Stromal cell of bone marrow (primary cell): ENCODE measurements around the gene SVOP.
"Not testable (repeated sequence)": the region's sequence is repeated elsewhere in the genome, so short reads cannot be mapped to it uniquely, and the experiment has no call there.

Experiments
- DNase-seq: peaks from one replicate; pipeline ENCODE4 v3.0.0-alpha.2; 2012; ENCODE audit warnings: low read depth

The SVOP gene

GRCh38 chr12:108884116-108885012 lies 136.5 kb downstream of the SVOP start:
- DNase-seq = peak; percentile 5

GRCh38 chr12:108881953-108882352 lies 138.9 kb downstream of the SVOP start:
- no peak for DNase-seq

GRCh38 chr12:108879615-108880254 lies 141.1 kb downstream of the SVOP start, which contains the start of gene DAO:
TSS of gene DAO (plus strand) at chr12:108880092. CDS start at chr12:108885007, 4,915 bp downstream.
- no peak for DNase-seq

GRCh38 chr12:108876550-108876949 lies 144.3 kb downstream of the SVOP start:
- no peak for DNase-seq

GRCh38 chr12:108875682-108876361 lies 145.0 kb downstream of the SVOP start:
- DNase-seq = no peak

DNA sequence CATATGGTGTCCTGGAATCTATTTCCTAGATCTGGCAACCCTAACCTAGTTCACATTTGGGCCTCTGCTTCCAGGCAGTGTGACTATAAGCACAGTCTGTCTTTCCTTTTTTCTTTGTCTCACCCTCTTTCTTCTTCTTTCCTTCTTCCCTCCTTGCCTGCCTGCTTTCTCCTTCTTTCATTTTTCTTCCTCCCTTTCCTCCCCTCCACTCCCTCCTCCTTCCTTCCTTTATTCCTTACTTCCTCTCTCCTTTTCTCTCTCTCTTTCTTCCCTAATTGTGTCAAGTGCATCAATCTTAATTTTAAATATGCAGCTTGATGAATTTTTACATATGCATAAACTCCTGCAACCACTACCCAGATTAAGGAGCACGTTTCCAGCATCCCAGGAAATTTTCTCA lies 145.6 kb downstream of the SVOP start:
- no peak for DNase-seq

GRCh38 chr12:108868781-108869180 lies 152.1 kb downstream of the SVOP start:
- no peak for DNase-seq

- DNase-seq = not testable (repeated sequence)
Measured at GRCh38 chr12:108866083-108866482, 154.8 kb downstream of the SVOP start.

DNA sequence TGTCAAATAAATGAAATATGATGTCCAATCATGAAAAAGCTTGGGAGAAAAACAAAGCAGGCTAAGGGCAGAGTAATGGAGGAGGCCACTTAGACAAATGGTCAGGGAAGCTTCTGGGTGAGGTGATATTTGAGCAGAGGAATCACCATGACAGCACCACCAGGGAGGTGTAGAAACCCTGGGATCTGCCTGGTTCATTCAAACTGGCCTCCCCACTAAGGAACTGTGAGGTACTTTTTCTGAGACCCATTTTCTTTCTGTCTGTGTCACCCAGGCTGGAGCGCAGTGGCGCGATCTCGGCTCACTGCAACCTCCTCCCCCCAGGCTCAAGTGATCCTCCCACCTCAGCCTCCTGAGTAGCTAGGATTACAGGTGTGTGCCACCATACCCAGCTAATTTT lies 155.7 kb downstream of the SVOP start:
- no peak for DNase-seq

DNA sequence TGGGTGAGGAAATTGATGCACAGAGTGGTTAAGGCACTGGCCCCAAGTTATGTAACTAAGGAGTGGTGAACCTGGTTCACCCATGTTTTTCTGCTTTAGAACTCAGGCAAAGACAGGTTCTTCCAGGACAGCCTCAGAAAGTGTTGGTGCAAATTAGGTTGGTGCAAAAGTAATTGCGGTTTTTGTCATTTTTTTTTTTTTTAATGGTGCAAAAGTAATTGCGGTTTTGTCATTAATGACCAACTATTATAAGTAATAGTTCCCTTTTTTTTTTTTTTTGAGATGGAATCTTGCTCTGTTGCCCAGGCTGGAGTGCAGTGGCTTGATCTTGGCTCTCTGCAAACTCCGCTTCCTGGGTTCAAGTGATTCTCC lies 158.3 kb downstream of the SVOP start:
- no peak for DNase-seq

DNA sequence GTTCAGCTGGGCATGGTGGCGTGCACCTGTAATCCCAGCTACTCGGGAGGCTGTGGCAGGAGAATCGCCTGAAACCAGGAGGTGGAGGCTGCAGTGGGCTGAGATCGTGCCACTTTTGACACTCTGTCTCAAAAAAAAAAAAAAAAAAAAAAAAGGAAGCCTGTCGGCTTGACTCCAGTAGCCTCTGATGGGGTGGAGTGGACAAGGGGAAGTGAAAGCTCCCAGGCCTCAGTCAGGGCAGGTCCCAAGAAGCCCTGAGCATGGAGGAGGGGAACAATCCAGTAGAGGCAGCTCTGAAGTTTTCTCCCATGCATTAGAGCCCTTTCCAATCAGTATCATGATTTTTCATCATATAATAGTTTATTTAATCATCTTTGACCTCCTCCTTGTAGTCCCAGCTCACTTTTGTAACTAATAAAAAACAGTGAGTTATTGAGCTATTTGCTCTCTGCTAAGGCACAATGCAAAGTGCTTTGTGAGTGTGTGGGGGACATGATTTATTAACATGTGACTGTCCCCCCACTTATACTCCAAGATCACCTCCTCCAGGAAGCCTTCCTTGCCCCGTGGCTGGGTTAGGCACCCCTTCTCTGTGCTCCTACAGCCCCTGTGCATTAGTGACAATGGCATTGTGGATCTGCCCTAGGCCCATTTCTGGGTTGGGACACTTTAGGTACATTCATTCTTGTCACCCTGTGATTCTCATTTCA lies 158.8 kb downstream of the SVOP start:
- no peak for DNase-seq

GRCh38 chr12:108860443-108860842 lies 160.4 kb downstream of the SVOP start:
- DNase-seq = no peak

DNA sequence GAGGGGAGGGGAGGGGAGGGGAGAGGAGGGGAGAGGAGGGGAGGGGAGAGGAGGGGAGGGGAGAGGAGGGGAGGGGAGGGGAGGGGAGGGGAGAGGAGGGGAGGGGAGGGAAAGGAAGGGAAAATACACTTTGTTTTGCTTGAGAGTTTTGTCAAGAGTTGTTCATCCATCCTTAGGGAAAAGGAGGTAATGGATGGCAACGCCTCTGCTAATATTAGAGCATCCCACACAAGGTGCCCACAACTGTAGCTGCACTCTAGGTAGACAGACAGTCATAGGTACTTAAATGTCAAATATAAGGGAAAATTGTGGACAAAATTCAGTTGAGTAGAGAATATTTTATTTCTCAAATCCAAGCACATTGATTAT lies 161.0 kb downstream of the SVOP start:
- DNase-seq = no peak

DNA sequence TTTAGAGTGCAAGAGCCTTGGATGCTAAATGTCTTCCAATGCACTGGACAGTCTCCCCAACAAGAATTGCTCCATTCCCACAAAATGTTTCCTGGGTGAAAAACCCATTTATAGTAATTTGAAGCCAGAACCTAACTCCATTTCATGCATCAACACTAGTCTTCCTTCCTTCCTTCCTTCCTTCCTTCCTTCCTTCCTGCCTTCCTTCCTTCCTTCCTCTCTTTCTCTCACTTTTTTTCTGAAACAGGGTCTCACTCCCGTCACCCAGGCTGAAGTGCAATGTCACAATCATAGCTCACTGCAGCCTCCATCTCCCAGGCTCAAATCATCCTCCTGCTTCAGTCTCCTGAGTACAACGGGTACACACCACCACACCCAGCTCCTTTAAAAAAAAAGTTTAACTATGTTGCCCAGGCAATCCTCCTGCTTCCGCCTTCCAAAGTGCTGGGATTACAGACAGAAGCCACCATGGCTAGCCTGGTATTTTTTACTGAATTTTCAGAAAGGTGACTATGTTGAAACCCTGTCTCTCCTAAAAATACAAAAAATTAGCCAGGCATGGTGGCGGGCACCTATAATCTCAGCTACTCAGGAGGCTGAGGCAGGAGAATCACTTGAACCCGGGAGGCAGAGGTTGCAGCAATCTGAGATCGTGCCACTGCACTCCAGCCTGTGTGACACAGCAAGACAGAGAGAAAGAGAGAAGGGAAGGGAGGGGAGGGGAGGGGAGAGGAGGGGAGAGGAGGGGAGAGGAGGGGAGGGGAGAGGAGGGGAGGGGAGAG lies 161.5 kb downstream of the SVOP start:
- DNase-seq = not testable (repeated sequence)

DNA sequence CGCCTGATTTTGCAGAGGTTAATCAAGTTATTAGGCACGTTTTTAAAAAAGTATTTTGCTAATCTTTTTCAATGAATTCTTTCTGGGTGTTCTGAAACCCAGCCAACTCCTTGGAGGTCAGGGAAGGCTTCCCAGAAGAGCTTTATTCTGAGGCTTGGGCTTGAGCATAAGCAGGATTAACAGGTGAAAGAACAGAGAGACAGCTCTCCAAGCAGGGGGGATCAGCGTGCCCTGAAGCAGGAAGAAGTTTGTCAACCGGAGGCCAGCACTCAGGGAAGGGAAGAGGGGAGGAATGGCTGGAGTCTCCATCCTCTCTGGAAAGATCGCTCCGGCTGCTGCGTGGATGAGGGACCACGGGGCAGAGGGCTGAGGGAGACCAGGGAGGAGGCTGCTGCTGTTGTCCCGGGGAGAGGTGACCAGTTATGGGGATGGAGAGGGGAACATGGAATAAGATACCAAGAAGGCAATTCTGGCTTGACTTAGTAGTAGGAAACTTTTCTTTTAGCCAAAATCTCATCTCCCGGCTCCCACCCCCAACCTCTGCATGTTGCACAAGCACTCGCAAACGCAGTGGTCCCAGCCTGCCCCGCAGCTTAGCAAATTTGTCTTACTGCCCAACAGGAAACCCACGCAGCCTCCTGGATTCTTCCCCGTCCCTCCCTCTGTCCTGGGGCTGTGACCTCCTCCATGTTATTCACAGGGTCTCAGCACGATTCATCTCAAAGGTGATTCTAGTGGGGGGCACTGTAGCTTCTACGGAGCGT lies 162.4 kb downstream of the SVOP start:
- no peak for DNase-seq
